ENCODE data around the gene DGCR6L.
"Not testable (repeated sequence)": the region's sequence is repeated elsewhere in the genome, so short reads cannot be mapped to it uniquely, and the experiment has no call there.

DGCR6L gene

DNA sequence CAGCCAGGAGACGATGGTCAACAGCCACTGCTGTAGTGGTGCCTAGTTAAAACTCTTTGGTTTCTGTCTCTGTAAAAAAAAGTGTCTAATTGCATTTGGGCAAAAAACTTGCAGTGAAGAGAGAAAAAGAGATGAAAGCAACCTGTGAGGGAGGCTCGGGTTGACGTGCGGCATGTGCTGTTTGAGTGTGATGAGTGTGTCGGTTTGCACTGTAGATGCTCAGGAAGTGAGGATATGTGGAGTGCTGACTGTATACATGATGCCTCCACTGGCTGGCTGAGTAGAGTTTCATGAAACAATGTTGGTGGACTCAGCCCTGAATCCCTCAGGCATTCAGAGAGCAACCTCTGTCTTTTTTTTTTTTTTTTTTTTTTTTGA lies 4.3 kb upstream of the DGCR6L start:
- DNase-seq = no peak

DNA sequence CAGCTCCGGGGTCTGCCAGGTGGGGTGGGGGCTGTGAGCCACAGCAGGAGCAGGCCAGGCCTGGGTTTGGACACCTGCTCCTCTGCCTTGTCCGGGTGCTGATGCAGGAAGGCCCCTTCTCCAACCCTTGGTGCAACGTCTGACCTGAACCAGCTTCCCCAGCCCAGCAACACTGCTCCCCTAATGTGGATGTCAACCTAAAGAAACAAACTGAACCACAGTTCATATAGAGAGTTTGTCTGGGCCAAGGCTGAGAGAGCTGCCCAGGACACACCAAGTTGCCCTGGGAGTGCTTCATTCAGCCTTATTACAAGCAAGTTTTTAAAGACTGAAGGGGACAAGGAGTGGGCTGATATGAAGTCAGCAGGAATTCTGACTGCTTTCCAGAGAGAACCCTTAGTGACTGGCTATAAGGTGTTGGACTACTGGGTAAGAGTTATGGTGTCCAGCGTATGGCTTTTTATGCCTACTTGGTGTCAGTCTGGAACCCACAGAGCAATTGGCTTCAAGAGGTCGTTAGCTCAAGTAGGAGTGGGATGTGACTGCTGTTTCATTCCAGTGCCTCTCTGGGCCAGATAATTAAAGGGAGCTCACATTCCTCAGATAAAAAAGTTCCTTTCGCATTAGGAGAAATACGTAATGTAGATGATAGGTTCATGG lies 1.8 kb upstream of the DGCR6L start:
- not testable (repeated sequence) for DNase-seq

DNA sequence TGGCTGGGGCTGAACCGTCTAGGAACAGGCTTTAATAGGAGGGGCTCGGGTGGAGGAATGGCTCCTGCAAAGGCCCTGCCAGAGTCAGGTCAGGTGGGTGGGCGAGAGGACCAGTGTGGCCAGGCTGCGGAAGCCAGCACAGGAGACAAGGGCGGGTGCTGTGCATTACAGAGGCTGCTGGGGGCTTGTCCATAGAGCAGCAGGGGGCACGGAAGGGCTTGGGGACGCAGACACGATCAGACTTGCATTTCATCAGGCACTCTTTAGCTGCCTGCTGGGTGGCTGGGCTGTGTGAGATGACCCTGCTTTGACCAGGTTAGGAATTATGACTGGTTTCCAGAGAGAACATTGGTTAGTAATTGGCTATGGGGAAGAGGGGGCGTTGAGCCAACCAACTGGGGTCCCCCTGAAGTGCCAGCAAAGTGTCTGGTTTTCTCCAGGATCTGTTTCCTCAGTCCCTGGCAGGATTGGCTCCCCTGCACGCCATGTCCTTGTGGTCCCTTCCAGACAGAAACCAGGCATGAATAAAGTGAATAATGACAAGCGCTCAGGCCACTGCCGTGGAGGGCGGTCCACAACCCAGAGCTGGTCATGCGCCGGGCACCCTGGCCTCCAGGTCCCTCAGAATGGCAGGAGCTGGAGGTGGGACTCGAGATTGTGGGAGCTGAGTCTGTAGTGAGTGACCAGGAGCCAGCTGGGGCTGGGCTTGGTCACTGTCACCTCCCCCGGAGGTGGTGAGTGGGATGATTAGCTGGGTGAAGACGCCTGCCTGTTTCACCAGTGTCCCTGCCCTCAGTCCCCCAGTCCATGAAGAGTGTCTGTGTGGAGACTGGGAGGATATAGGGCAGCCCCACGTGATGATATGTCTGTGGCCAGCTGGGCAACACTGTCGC lies 1.0 kb upstream of the DGCR6L start:
- DNase-seq = not testable (repeated sequence)

DNA sequence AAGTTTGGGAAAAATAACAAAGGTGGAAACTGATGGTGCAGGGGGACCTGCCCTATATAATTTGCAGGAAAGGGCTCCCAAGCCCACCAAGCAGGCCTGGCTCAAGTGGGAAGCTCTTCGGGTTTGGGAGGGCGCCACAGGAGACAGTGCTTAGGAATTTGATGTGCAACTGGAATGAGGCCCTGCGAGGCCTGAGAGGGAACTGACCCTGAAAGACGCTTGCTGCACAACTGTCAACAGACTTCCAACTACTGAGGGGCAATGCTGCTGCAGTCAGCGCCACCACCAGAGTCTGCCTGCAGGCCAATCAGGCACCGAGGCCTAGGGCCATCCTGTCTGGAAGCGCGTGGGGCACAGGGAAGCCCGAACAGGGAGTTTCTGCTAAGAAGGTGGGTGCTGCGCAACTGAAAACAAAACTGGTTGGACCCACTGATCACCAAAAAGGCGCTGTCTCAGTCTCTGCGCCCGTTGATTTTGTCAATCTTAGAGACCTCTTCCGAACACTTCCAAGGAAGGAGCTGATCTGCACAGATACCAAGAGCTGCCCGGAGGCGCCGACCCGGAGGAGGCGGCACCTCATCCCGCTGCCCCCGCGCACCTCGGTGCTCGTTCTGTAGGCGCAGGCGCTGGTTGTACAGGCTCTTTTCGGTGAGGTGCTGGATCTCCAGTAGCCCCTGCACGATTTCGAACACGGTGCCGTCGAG lies 667 bp downstream of the DGCR6L start:
- no peak for DNase-seq

DNA sequence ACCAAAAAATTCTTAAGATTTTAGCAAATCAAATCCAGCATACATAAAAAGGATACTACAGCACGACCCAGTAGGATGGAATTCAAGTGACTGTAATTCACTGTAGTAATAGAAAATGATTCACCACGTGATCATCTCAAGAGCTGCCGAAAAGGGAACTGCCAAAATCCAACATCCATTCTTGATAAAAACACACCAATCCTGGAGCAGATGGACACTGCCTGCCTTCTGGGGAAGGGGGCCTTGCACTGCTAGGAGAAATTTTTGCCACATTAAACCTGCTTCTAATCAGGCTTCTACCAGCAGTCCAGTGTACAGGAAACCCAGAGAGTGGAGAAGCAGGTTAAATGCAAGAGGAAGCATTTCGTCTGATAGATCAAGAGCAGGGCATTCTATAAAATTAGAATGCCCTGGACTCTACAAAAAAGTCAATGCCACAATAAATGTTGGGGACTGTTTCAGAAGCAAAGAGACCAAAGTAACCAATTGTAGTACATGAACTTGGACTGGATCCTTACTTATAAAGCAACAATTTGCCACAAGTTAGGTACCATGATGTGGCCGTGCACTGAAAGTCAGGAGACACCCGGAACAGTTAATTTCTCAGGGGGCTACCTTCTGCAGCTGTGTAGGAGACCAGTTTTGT lies 1.7 kb downstream of the DGCR6L start:
- not testable (repeated sequence) for DNase-seq

DNA sequence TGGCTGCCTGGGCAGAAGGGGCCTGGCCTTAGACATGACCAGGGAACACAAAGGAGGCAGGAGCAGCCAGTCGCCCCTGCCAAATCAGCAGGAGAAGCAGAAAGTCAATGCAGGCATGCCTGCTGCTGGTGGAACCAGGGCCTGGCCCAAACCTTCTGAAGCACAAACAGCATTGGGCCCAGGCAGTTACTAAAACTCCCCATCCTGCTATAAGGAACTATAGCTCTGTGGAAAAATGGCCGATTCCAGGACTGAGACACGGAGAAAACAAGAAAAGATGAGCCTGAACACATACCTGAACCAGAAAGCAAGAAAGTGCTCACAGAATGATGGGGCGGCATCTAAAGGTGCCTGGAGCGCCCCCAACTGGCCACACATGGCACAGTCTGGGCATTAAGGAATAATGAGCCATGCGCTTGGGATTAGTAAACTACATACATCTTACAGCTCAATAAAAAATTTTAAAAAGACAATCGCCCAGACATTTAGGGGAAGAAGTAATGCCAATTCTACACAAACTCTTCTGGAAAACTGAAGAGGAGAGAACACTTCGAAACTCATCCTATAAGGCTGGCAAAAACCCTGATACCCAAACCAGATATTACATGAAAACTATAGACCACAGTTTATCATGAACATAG lies 2.3 kb downstream of the DGCR6L start:
- DNase-seq = not testable (repeated sequence)

DNA sequence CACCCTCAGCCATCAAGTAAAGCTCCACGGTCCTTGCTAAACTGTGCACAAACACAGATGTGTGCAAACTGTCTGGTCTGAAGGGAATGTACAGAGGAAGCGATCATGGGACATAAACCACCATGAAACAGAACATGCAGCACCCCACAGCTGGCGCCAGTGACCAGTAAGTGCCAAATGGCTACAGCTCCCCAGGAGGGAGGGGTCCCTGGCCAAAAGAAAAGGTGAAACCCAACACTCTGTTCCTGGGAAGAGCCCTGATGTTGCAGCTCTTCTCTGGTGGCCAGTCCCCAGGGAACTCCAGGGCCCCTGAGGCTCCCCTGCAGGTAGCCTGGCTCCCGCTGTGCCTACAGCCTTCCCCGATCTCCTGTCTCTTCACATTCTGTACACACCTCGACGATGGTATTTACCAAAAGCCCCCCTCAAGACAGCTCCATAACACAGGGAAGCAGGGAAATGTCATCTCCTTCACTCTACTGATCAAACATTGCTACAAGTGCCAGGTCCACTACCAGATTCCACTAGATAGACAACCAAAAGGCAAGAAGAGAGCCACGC lies 2.9 kb downstream of the DGCR6L start:
- DNase-seq = no peak

DNA sequence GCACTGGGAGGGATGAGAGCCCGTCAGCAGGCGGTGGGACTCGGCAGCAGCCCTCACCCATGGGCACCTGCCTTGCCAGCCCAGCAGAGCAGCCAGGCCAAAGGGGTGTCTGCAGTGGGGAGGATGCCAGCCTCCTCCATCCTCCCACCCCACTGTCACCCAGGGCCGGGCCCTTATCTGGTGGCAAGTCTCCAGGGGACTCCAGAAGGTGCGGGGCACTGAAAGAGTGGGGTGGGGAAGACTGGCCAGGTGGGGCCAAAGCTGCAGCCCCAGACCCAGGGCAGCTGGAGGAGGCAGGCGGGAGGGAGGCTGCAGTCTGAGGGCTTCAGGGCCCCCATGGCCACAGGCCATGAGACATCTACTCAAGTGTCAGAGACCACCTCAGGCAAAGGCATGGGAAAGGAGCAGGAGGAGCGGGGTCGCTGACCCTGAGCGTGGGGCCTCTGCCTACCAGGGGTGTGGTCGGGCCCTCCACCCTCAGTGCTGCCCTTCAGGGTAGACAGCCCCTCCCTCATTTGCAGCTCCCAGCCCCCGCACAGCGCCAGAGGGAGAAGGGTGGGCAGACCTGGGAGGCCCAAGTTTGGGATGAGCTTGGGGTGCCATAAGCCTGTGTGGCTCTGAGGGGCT lies 3.5 kb downstream of the DGCR6L start:
- DNase-seq = no peak

DNA sequence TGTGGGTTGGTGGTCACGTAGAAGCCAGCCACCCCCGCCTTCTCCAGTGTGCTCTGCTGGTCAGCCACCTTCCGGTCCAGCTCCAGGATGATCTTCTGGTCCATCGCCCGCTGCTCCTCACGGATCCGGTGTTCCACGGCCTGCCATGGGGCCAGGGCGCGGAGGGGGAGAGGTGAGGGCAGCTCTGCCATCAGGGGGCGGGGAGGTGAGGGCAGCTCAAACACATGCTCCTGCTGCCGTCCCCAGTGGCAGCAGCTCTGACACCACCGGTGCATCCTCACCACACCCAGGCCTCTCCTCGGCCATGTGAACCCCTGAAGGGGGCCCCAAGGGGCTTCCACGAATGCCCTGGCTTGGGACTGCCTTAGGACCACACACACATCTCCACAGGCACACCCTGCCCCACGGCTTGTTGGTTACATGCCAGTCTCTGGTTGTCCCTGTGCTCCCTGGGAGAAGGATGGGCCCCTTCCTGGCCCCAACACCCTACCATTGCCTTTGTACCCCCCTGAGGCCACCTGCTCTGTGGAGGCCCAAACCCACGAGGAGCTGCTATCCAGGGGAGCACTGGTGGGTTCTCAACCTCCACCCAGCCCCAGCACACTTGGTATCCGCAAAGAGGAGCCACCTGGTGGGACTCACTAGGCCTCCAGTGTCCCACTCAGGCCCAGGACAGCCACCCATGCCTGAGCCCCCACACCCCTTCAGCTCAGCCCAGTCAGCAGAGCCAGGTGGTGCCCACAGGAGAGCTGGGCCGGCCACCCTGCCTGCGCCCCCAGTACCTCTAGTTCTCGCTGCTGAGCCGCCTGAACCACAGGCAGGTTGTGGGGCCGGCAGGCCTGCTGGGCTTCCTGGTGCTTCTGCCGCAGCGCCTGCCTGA lies 4.3 kb downstream of the DGCR6L start:
- DNase-seq = no peak

DNA sequence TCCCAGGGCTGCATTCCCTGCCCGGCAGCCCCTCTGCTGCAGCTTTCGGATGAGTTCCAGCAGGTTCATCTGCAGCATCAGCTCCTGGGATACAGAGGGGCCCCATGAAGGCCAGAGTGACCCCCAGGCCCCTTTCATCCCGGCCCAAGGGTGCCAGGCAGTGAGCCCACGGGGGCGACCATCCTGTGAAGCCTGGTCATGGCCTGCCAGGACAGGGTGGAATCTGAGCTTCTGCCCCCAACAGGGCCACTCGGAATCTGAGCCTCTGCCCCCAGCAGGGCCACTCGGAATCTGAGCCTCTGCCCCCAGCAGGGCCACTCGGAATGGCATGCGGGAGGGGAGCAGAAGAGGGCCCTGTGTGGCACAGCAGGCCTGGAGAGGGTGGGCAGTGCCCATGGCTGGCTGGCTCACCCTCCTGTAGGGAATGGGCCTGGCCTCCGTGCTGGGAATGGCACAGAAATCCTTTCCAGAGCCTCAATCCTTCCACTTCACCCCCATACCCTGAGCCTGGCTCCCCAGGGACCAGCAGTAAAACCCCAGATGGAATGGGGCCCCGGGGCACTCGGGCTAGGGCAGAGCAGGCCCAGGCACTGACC lies 5.0 kb downstream of the DGCR6L start:
- not testable (repeated sequence) for DNase-seq

DNA sequence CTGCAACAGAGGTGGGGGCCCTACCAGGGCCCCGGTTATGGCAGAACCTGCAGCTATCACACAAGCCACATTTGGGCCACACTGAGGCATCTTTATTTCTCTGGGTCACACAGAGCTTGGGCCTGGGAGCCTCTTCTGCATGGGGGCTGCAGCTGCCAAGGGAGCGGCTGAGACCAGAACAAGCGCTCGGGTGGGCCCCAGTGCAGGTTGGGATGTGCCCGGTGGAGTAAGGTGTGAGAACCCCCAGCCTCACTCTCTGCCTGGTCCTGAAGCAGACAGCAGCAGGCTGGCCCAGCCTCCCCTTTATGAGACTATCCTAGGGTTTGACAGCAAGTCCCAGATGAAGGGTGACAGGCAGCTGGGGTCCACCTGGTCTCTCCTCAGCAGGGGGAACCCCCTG lies 5.7 kb downstream of the DGCR6L start:
- not testable (repeated sequence) for DNase-seq

DNA sequence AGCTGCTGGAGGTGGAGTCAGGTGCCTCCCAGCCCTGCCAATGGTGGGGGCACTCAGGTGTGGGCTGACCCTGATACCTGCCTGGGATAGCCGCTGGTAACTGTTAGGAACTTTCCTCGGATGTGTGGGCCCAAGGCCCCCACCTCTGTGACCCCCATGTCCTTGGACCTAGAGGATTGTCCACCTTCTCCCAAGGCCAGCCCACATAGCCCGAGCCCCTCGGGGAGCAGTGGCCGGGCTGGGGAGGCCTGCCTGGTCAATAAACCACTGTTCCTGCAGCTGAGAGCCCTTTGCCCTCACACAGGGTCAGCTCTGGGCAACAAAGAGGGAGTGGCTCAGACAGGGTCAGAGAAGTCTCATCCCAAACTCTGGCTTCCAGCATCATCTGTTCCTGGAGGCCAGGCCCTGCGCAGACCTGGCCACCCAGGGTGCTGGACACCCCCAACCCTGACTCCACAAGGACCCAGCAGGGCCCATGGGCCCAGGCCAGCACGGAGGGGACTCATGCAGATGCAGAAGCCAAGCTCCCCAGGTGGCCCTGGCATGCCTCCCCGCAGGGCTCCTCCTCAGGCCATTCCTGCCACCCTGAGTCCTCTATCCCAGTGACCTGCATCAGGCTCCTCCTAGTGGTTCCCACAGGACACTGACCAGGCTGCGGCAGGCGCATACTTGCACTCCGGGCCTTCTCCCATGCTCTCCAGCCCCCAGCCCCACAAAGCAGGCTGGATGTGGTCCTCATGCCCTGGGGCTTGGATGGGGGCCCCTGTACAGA lies 6.4 kb downstream of the DGCR6L start:
- DNase-seq = not testable (repeated sequence)

DNA sequence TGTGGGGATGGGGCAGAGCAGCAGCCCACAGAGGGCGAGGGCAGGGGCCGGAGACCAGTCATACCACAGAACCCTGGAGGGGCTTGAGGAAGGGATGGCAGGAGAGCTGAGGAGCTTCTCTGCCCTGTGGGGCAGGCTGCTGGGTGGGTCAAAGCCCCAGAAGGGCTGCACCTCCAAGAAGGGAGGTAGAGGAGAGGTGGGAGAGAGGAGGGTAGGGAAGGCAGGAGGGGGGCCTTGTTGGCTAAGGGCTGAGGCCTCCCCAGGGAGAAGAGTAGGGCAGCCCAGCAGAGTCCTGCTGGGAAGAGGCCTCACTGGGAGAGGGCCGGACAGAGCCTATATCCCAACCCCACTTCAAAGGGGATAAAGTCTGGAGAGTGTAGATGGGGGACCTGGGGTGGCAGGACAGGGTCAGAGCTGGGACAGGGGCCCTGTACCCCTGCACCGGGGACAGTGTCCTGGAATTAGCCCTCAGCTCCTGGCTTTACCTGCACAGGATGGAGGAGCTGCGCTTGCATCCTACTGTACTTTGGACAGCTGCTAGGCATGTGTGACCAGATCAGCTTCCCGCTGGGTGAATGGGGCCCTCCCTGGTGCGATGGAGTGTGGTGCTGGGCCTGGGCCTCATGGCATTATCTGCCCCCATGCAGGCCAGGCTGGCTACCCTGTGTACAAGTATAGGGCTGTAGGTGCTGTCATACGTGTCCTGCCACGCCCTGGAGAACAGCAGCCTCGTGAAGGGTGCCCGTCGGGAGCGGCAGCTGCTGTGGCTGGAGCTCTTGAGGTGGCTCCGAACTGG lies 7.3 kb downstream of the DGCR6L start:
- DNase-seq = no peak

DNA sequence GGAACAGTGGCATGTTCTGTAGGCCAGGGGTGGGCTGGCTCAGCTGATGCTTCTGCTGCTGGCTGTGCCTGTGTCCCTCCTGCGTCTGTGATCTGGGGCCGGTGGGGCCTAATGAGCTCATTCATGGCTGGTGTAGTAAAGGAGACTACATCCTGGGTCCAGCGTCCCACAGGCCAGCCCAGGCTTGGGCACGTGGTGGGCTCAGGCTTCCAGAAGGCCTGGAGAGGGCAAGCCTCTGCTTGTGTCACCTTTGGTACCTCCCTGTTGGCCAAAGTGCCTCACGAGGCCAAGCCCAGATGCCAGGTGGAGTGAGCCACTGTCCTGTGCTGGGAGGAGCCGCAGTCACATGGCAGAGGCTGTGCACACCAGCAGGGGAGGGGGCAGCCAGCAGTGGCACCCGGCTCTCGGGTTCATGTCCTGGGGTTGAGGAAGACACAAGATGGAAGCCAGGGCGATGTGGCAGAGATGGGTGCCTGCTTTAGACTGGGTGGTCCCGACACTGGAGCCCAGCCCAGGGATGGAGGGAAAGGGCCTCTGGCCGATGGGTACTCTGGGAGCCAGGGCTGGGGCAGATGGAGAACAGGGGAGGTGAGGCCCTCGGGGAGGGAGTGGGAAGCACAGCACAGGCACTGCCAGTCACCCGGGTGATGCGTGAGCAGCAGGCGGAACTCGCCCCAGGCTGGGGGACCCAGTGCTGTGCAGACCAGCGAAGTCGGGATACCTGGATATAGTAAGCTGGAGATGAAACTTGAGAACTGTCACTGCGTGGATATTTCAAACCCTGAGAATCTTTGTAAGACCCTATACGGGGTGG lies 8.4 kb downstream of the DGCR6L start:
- DNase-seq = not testable (repeated sequence)

DNA sequence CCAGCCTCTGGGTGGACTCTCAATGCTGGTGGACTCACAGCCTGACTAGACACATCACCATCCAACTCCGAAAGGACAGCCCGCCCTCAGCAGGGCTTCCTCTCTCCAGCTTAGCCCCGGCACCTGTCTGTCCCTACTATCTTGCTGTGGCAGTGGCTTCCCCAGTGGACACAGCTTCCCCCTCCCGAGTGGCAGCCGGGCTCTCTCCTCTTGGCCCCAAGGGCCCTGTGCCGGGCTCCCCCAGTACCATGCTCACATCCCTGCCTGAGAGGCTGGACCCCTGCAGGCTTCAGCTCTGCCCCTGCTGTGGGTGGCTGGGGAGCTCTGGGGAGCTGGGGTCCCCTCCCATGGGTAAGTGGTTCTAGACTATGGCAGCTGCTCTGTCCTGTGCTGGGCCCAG lies 9.1 kb downstream of the DGCR6L start:
- DNase-seq = not testable (repeated sequence)

DNA sequence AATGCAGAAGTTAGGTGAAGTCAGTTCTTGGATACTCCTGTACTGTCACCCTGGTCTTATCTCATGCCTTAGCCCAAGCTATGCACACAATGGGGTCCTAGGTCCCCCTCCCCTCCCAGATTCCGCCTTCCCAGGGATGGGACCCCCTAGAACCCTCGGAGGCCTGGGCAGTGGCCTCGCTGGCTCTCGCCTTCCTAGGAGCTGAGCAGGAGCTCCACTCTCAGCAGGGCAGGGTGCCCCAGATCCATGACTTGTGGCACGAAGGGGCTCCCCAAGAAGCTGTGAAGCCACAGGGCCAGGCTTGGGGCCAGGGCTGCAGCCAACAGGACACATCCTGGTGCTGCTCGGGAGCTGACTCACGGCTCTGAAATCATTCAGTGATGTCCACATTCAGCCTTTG lies 9.7 kb downstream of the DGCR6L start:
- DNase-seq = not testable (repeated sequence)

DNA sequence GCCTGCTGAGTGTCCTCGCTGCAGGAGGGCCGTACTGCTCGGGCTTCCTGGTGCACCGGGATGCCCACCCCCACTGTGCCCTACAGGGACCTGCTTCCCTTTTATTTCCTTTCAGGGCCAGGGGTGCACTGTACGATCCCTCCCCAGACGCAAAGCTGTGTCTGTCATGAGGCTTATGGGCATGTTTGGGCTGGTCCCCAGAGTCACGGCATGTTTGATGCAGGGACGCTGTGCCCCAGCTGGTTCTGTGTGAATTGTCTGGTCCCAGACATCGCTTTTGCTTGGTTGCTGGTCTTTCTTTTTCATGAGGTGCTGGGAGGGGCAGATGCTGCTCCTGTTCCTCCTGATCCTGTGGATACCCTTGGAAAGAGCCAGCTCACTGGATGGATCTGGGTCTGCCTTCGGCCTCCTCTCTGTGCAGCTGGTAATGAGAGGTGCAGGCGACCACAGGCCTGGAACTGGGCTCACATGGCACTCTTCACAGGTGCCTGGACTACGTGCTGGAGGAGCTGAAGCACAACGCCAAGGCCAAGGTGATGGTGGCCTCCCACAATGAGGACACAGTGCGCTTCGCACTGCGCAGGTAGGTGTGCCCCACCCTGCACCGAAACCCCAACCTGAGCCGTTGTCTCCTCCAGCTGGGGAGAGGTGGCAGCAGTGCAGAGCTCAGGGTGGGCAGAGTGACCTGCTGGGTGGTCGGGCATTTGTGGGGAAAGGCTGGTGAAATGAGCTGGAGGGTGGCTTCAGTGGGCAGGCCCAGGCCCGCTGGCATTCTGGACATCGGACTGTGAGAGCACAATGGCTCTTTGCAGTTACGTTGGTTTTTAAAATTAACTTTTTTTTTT lies 10.8 kb downstream of the DGCR6L start:
- DNase-seq = not testable (repeated sequence)
